GM23338 (cell line): ENCODE data around the gene DPT.

Experiments
- CTCF ChIP-seq, 2 experiments: fragments of 200-600 bp in 1 of 2; sonication (generic) in 1 of 2; conservative IDR thresholded peaks; 2 replicates each; pipeline versions ENCODE4 v1.5.1 to v1.6.1; 2016 to 2017; ENCODE audit warnings: antibody characterized with exemption in 2 of 2, low read depth in 2 of 2, mild to moderate bottlenecking in 2 of 2, moderate library complexity in 1 of 2
- REST ChIP-seq: IDR thresholded peaks from one replicate; pipeline ENCODE4 v1.6.1; 2018; ENCODE audit warnings: antibody characterized with exemption; ENCODE audit not compliant: unreplicated experiment

- TF ChIP-seq REST = no peak
- peak; percentile 28 to 60; a peak in 3 of 4 replicates for TF ChIP-seq CTCF (conservative IDR thresholded peaks at IDR 0.05; ENCODE audit: low read depth in 2 of 2)
These were observed 41.2 kb downstream of the DPT start for GRCh38 chr1:168687816-168688215.
